ENCODE results near the gene CDC42EP1.

- TF ChIP-seq POLR2A (IDR thresholded peaks at IDR 0.05; ENCODE audit: low read length) = no peak
- TF ChIP-seq GATA1 (IDR thresholded peaks at IDR 0.05; ENCODE audit: low read depth, low read length) = no peak
Observed at GRCh38 chr22:37525073-37525745, 35.1 kb upstream of the CDC42EP1 start.

All from erythroblast (primary cell).